HG03280 (cell line): ENCODE data around the gene PDGFD.
A peak's percentile ranks its signal among the peaks of the same experiment; 100 is the strongest.

Experiments used
- ATAC-seq: cut with Tn5 transposase; IDR thresholded peaks from one replicate; pipeline ENCODE4 v1.9.1; 2021; ENCODE audit warnings: mild to moderate bottlenecking, moderate library complexity; ENCODE audit not compliant: unreplicated experiment

The PDGFD gene

GRCh38 chr11:104095791-104096190 lies 68.2 kb downstream of the PDGFD start:
- no peak for ATAC-seq

- ATAC-seq = no peak
Observed at GRCh38 chr11:104094576-104094975, 69.4 kb downstream of the PDGFD start.

- ATAC-seq = no peak
Observed at GRCh38 chr11:104093426-104094280, 70.3 kb downstream of the PDGFD start.

- no peak for ATAC-seq
Observed at GRCh38 chr11:104092744-104093143, 71.2 kb downstream of the PDGFD start.

- no peak for ATAC-seq
Observed at GRCh38 chr11:104091281-104092096, 72.5 kb downstream of the PDGFD start.

- no peak for ATAC-seq
Observed at GRCh38 chr11:104090767-104091166, 73.2 kb downstream of the PDGFD start.

- no peak for ATAC-seq
Observed at GRCh38 chr11:104089481-104089880, 74.5 kb downstream of the PDGFD start.

- ATAC-seq = no peak
Observed at GRCh38 chr11:104086621-104087020, 77.3 kb downstream of the PDGFD start.

- no peak for ATAC-seq
Observed at GRCh38 chr11:104078995-104079394, 85.0 kb downstream of the PDGFD start.

GRCh38 chr11:104078245-104078644 lies 85.7 kb downstream of the PDGFD start:
- ATAC-seq = no peak

GRCh38 chr11:104076455-104076854 lies 87.5 kb downstream of the PDGFD start:
- ATAC-seq = no peak

GRCh38 chr11:104075706-104076105 lies 88.2 kb downstream of the PDGFD start:
- ATAC-seq = no peak

GRCh38 chr11:104075091-104075490 lies 88.9 kb downstream of the PDGFD start:
- no peak for ATAC-seq

- ATAC-seq = peak; percentile 75
Observed at GRCh38 chr11:104073950-104074705, 89.8 kb downstream of the PDGFD start.

- ATAC-seq = no peak
Observed at GRCh38 chr11:104067534-104067933, 96.4 kb downstream of the PDGFD start.

GRCh38 chr11:104064034-104064630 lies 99.8 kb downstream of the PDGFD start:
- no peak for ATAC-seq

GRCh38 chr11:104061853-104062521 lies 102.0 kb downstream of the PDGFD start:
- no peak for ATAC-seq

GRCh38 chr11:104060820-104061219 lies 103.1 kb downstream of the PDGFD start:
- ATAC-seq = no peak

- ATAC-seq = no peak
Observed at GRCh38 chr11:104060004-104060794, 103.7 kb downstream of the PDGFD start.
